UCSD-AML1 (cell line): Measurements from ENCODE around the gene CELSR3.

Source experiments
- DNase-seq: peaks from one replicate; lab custom pipeline; 2025; ENCODE audit not compliant: unreplicated experiment; lab: John Stamatoyannopoulos, UW

The CELSR3 gene

DNA sequence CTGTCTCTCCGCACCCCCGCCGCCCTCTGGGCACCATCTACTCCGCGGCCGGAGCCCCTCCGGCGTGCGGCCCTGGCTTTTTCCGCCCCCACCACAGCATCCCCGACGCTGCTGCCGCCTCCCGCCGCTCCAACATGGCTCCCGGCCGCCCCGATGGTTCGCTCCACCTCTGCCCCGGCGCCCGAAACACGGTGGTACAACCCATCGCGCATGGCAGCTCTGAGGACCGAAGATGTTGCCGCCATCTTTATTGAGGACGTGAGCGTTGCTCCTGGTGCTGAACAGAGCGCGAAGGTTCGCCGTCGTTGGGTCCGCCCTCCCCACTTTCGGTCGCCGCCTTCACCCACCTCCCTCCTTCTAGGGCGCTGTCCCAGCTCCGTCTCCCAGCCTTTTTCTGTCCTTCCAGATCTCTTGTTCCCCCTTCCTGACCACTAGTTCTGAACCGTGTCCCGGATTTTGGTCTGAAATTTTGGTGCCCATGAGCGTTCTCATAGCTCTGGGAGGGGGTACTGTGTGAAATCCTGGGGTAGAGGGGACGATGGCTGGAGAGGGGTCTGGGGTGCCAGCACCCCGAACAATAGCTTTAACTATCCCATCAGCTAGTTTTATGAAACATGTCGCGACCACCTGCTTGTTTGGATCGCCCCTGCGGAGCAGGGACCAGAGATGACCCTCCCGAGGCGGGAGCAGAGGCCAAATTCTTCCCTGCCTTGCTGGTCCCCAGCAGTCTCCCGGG is at the start of gene CELSR3:
CELSR3 (minus strand) TSS at position 134 of the 736 bp plus-strand sequence. CDS start 252 bp downstream, outside the sequence.
- no peak for DNase-seq

GRCh38 chr3:48711727-48712126 is 49.0 kb upstream of the CELSR3 start:
- DNase-seq, result no peak

DNA sequence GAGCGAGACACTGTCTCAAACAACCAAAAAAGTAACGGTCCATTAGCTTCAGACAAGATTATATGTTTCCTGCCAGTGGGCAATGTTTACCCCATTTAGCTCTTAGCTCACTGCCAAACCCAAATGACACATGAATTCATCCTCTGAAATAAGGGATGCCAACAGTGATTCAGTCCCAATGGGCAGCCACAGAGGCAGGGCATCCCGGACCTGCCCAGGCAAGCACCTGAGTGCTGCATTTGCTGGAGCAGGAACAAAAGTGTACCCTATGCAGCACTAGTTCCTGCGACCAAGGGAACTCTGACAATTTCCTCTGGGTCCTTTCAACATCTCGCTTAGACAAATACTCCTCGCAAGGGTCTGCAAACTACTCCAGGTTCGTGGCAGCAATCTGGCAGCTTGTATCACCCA is 46.4 kb upstream of the CELSR3 start:
- DNase-seq, result no peak

GRCh38 chr3:48708481-48708889 is 45.8 kb upstream of the CELSR3 start:
- DNase-seq, result no peak

DNA sequence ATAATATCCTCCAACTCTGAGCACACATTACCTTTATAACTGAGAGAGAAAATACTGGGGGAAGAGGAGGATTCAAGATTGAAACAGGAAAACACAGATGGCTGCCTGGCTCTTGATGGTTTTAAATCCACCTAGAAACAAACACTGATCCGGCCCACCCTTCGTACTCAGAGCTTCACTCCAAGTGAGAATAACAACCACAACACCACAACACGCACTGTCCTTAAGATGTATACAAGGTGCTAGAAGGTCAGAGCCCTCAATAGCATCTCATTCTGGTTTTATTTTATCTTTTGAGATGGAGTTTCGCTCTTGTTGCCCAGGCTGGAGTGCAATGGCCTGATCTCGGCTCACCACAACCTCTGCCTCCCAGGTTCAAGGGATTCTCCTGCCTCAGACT is 44.5 kb upstream of the CELSR3 start:
- no peak for DNase-seq

DNA sequence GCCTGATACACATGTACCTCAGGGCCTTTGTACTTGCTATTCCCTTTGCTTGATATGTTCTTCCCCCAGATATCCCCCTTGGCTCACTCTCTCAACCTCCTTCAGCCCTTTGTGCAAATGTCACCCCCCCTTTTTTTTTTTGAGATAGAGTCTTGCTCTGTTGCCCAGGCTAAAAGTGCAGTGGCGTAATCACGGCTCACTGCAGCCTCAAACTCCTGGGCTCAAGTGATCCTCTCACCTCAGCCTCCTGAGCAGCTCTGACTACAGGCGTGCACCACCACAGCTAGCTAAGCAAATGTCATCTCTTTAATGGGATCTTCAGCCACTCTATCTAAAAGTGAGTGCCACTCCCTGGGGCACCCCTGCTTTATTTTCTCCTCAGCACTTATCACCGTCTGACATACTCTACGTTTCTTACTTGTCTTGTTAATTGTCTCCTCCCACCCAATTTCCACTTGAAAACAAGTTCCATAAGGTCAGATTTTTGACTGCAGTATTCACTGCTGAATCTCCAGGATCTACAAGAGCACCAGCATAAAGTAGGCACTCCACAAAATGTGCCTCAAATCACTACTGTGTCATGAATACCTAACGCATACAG is 39.7 kb upstream of the CELSR3 start:
- DNase-seq, result no peak

DNA sequence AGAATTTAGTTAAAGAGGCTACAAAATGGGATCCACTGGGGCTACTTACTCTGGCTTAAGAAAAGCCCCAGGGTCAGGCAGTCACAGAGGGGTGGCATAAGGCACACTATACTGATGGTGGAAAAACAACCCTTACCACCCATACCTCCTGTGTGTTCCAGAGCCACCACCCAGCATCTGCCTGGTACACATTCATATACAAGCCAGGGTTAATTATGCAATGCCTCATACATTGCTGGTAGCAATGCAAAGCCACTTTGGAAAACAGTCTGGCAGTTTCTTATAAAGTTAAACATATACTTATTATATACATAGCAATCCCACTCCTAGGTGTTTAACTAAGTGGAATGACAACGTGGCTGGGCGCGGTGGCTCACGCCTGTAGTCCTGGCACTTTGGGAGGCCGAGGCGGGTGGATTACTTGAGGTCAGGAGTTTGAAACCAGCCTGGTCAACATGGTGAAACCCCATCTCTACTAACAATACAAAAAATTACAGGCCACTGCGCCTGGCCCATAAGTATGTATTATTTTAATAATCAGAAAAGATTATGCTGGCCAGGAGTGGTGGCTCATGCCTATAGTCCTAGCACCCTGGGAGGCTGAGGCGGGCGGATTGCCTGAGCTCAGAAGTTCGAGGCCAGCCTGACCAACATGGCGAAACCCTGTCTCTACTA is 38.2 kb upstream of the CELSR3 start:
- no peak for DNase-seq

GRCh38 chr3:48698891-48699290 is 36.2 kb upstream of the CELSR3 start:
- no peak for DNase-seq

DNA sequence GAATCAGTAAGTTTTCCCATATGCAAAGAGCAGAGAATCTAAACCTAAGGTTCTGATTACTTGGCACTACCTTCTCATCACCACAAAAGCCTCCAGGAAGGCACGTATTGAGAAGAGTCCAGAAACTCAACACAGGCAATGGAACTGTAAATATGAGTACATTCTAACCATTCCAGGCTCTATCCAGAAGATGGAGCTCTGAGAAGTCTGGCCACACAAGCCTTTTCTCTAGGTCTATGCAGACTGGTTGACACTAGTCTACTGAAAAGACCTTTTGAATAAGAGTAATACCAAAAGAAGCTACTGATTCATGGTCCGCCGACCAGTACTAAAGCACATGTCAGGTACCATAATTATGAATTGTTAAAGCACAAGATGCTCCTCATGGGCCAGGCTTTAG is 35.3 kb upstream of the CELSR3 start:
- no peak for DNase-seq

DNA sequence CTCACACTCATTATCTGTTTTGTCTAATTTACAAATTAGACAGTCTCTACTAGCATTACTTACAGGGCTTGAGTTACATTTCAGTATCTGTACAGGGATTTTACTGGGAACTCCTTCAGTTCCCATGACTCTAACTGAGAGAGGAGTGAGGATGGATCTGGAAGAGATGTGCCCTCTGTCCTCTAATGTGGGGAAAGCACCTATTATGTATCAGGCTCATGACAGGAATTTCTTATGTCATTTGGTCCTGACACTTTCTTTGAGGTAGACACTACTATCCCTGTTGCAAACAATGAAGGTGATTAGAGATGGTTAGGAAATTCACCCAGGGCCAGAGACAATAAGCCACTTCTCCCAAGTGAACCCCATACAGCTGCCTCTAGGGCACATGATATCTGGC is 33.9 kb upstream of the CELSR3 start:
- DNase-seq, result no peak

- no peak for DNase-seq
Measured at GRCh38 chr3:48696156-48696555, 33.5 kb upstream of the CELSR3 start.

GRCh38 chr3:48695393-48695753 is 32.7 kb upstream of the CELSR3 start:
- no peak for DNase-seq

DNA sequence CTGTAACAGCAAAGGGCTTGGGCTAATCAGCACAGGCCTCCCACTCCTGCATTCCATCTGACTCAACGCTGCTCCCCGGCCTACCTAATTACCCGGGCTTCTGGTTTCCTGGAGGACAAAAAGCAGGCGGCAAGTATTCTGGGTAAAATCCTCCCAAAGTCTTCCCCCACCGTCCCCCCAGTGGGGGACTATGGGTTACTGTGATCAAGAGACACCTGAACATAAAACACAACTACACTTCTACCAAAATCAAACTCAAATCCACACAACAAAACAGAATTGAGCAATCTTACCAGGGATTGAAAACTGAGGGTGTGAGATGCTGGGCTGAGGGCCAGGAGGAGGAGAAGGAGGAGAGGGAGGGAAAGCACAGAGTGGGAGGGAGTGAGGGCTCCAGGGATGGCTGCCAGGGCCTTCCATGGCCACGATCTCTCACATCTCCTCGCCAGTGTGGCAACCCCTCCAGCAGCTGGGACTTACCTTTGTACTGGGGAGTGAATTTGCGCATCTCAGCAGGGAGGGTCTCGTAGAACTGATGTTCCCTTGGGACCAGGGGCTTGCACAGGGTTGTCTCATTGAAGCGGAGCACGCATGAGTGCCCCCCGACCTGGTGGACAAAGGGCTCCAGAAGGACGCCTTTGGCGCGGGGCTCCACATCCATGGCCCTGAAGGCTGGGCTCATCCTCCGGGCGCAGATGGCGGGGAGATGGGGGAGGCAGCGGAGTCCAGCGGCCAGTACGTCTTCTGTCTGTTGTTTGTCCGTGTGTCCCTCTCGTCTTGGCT is 32.1 kb upstream of the CELSR3 start:
- DNase-seq, result no peak

- no peak for DNase-seq
Measured at GRCh38 chr3:48693826-48694225, 31.1 kb upstream of the CELSR3 start.

DNA sequence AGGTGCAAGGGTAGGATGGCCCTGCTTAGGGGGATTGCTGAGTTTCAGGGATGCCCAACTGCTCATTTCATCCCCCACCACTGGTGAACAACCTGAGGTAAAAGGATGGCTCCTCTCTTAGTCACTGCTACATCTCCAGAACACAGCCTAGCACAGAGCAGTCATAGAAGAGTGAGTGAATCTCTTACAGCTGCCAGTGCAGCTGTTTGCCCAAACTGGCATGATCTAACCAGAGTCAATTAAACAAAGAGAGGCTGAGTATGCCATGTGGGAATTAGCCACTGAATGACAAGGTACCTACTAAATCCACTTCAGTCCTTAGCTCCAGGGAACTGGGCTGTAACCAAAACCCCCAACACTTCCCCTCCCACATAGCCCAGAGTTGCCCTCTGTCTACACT is 29.9 kb upstream of the CELSR3 start:
- no peak for DNase-seq

DNA sequence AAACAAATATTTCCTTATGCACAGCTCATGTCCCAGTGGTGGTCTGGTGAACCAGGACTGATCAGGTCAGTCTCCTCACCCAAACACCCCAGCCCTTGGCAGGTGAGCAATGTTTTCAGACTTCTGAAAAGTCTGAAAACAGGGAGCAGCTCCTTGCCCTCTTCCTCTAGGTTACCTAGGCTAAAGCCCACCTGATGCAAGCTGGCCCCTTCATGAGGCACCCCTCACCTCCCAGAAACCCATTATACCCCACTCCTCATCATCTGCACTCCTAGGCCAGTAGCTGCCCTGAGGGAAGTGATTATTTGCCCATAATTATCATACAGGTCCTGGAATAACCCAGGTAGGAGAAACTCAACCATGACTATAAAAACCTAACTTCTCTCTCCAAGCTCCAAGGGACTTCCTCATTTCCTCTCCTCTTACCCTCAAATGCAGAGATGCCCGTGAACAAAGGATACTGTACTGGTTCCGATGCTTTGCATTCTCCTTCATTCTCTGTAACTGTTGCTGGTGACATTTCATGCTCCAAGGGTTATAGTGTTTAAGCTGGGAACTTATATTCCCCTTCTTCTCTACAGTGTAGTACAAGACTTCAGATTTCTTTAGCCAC is 28.3 kb upstream of the CELSR3 start:
- no peak for DNase-seq

DNA sequence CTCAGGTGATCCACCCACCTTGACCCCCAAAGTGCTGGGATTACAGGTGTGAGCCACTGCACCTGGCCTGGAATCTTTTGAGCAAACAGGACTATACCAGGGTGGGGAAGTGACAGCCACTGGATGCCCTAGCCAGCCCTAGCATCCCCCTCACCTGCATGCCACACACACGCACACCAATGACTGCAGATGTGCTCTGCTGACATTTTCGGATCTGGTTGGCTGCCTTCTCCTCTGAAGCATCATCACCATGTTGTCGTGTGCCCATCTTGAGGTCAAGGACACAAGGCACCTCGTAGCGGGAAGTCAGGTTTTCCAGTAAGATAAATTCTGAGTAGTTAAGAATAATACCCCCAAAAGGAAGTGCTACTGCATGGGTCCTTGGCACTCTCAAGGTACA is 26.7 kb upstream of the CELSR3 start:
- DNase-seq, result no peak

GRCh38 chr3:48688737-48689075 is 26.0 kb upstream of the CELSR3 start:
- no peak for DNase-seq

- DNase-seq, result no peak
Measured at GRCh38 chr3:48688032-48688736, 25.5 kb upstream of the CELSR3 start.

DNA sequence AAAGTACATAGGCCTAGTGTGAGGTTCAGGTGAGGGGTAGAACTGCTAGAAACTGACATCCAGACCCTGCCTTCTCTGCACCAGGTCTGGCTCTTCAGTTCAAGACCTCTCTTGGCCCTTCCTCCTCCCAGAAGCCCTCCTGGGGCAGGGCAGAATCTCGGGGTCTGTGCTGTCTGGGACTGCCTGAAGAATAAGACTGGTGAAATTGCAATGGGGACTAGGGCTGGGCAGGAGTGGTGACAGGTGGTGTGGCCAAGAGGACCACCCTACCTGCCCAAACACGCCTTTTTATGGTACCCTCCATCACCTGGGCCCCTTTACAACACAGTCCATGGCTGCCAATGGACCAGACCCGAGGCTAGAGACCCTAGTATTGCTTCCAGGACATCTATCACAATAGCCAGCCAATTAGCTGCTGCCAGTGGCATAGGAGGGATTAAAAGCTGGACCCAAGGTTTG is 24.6 kb upstream of the CELSR3 start:
- DNase-seq, result no peak
